ENCODE data around the gene RNF157.

The RNF157 gene

GRCh38 chr17:76188213-76189016 lies 51.9 kb downstream of the RNF157 start:
- no peak overlapping the region for H3K4me3 ChIP-seq (ENCODE audit: low read depth, low read length)
- no peak overlapping the region for H3K27ac ChIP-seq (ENCODE audit: extremely low read depth, low read depth, low read length)
- no peaks in the 10 kb centered on the region for H3K36me3 ChIP-seq (ENCODE audit: control insufficient read depth in 2 of 2, insufficient read depth in 1 of 2, low read length in 2 of 2)
- no peak for TF ChIP-seq ZNF398 (tag by site-specific recombination; IDR thresholded peaks at IDR 0.05)
- TF ChIP-seq SCRT2 (tag by site-specific recombination; IDR thresholded peaks at IDR 0.05), result peak; percentile 50; the same call in 1 of the 2 replicates
- TF ChIP-seq EGR2 (tag by site-specific recombination; IDR thresholded peaks at IDR 0.05; ENCODE audit: low read depth), result no peak
- no peak for TF ChIP-seq ELK4 (IDR thresholded peaks at IDR 0.05; ENCODE audit: borderline replicate concordance, low read depth, low read length)
- TF ChIP-seq ZIC2 (tag by site-specific recombination; IDR thresholded peaks at IDR 0.05), result no peak
- 0 out of 2 replicates have a peak, but pooled peaks have one; percentile 22 for TF ChIP-seq CTCF (tag by site-specific recombination; IDR thresholded peaks at IDR 0.05)
- no peak for TF ChIP-seq ZBTB49 (tag by site-specific recombination; IDR thresholded peaks at IDR 0.05; ENCODE audit: low read depth)
- TF ChIP-seq BCL6B (tag by site-specific recombination; IDR thresholded peaks at IDR 0.05), result no peak
- no peak for TF ChIP-seq ZFP41 (tag by site-specific recombination; IDR thresholded peaks at IDR 0.05; ENCODE audit: borderline replicate concordance)
- TF ChIP-seq ZBTB26 (tag by site-specific recombination; optimal IDR thresholded peaks at IDR 0.05), result no peak
- peak; percentile 54; the same call in 1 of the 2 replicates for TF ChIP-seq PRDM10 (tag by site-specific recombination; IDR thresholded peaks at IDR 0.05)
- no peaks in the 10 kb centered on the region for H3K9me3 ChIP-seq (ENCODE audit: control insufficient read depth, insufficient read depth, low read depth, low read length)
- ChIA-PET CTCF (interaction anchor here (0.6 to 1.3 kb wide), 9 partner anchors 10 to 183 kb away, joined by 3 to 5 read pairs (median 4); no protein-coding TSS in a partner anchor), POLR2A (no interaction called here)
- H3K4me1 ChIP-seq (ENCODE audit: control insufficient read depth, insufficient read depth, low read length), result peaks cover 11% of the 10 kb centered on the region

Measured in HEK293 (cell line).